ENCODE measurements around the gene EVA1A. TPM values are rescaled to one million over a fixed set of nuclear protein-coding genes. Genes with fewer than 3 reads are reported as not detected.

Gene EVA1A
- total RNA-seq, 1 donor from 2014 or later: 82.8 TPM

GRCh38 chr2:75589391-75590105 lies 28.8 kb upstream of the EVA1A start:
- no peak for DNase-seq (ENCODE audit: low read depth)

- DNase-seq (ENCODE audit: low read depth): peak; percentile 85
These were observed 27.3 kb upstream of the EVA1A start for GRCh38 chr2:75587954-75588587.

GRCh38 chr2:75586971-75587370 lies 26.2 kb upstream of the EVA1A start:
- DNase-seq (ENCODE audit: low read depth): no peak

GRCh38 chr2:75582840-75583239 lies 22.1 kb upstream of the EVA1A start:
- DNase-seq (ENCODE audit: low read depth): no peak

GRCh38 chr2:75580606-75581005 lies 19.9 kb upstream of the EVA1A start:
- DNase-seq (ENCODE audit: low read depth): no peak

GRCh38 chr2:75580156-75580555 lies 19.4 kb upstream of the EVA1A start:
- DNase-seq (ENCODE audit: low read depth): no peak

- no peak for DNase-seq (ENCODE audit: low read depth)
These were observed 18.4 kb upstream of the EVA1A start for GRCh38 chr2:75579186-75579585.

- DNase-seq (ENCODE audit: low read depth): no peak
These were observed 16.5 kb upstream of the EVA1A start for GRCh38 chr2:75577280-75577679.

- peak; percentile 53 for DNase-seq (ENCODE audit: low read depth)
These were observed 13.4 kb upstream of the EVA1A start for GRCh38 chr2:75574106-75574505.

GRCh38 chr2:75573145-75573878 lies 12.6 kb upstream of the EVA1A start:
- DNase-seq (ENCODE audit: low read depth): peak; percentile 55

GRCh38 chr2:75571730-75572430 lies 11.1 kb upstream of the EVA1A start:
- DNase-seq (ENCODE audit: low read depth): no peak

GRCh38 chr2:75570948-75571729 lies 10.4 kb upstream of the EVA1A start:
- DNase-seq (ENCODE audit: low read depth): peak; percentile 99

- DNase-seq (ENCODE audit: low read depth): no peak
These were observed 9.5 kb upstream of the EVA1A start for GRCh38 chr2:75570024-75570947.

GRCh38 chr2:75569546-75569945 lies 8.8 kb upstream of the EVA1A start:
- DNase-seq (ENCODE audit: low read depth): peak; percentile 77

GRCh38 chr2:75568174-75568573 lies 7.4 kb upstream of the EVA1A start:
- DNase-seq (ENCODE audit: low read depth): no peak

- DNase-seq (ENCODE audit: low read depth): peak; percentile 94
These were observed 5.0 kb upstream of the EVA1A start for GRCh38 chr2:75565472-75566462.

GRCh38 chr2:75564713-75565359 lies 4.1 kb upstream of the EVA1A start:
- DNase-seq (ENCODE audit: low read depth): no peak

GRCh38 chr2:75564026-75564688 lies 3.4 kb upstream of the EVA1A start:
- no peak for DNase-seq (ENCODE audit: low read depth)

All from renal cortical epithelial cell (primary cell).